Retinal pigment epithelial cell (primary cell): ENCODE results near the gene THOC1.
"Not testable (repeated sequence)": the region's sequence is repeated elsewhere in the genome, so short reads cannot be mapped to it uniquely, and the experiment has no call there.

ENCODE experiments used
- DNase-seq: peaks from one replicate; pipeline ENCODE4 v3.0.0-alpha.2; 2010; ENCODE audit warnings: low read depth
- H3K4me3 ChIP-seq: 2 replicates; pipeline ENCODE4 v1.5.1; 2011; ENCODE audit warnings: mild to moderate bottlenecking, low read length, control low read depth, moderate library complexity
- TF ChIP-seq, protein P1 (sequence below): conservative IDR thresholded peaks from 2 replicates; pipeline ENCODE4 v1.5.1; 2011; ENCODE audit warnings: low read depth, low read length, control low read depth, inconsistent platforms

The THOC1 gene

GRCh38 chr18:294566-294965, 26.7 kb upstream of the THOC1 start:
- H3K4me3 ChIP-seq, result no peak overlapping the region
- DNase-seq, result no peak
- TF ChIP-seq, protein P1, sequence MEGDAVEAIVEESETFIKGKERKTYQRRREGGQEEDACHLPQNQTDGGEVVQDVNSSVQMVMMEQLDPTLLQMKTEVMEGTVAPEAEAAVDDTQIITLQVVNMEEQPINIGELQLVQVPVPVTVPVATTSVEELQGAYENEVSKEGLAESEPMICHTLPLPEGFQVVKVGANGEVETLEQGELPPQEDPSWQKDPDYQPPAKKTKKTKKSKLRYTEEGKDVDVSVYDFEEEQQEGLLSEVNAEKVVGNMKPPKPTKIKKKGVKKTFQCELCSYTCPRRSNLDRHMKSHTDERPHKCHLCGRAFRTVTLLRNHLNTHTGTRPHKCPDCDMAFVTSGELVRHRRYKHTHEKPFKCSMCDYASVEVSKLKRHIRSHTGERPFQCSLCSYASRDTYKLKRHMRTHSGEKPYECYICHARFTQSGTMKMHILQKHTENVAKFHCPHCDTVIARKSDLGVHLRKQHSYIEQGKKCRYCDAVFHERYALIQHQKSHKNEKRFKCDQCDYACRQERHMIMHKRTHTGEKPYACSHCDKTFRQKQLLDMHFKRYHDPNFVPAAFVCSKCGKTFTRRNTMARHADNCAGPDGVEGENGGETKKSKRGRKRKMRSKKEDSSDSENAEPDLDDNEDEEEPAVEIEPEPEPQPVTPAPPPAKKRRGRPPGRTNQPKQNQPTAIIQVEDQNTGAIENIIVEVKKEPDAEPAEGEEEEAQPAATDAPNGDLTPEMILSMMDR, result no peak

DNA sequence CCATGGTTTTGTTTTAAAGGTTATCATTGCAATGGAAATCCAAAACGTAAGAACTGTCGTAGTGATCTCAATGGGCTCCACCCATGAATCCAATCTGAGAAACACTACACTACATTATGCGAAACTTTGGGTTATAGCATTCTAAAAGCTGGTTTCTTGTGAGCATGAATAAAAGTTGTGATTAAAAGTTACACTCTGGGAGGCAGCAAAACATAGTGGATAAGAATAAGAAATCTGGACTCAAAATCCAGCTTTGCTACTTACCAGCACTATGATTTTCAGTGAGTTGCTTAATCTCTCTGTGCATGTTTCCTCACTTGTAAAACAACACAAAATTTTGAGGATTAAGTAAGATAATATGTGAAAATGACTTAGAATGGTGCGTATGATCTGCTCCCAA, 25.7 kb upstream of the THOC1 start:
- TF ChIP-seq, protein P1, result peak; percentile 19
- H3K4me3 ChIP-seq, result no peak overlapping the region
- DNase-seq, result no peak

DNA sequence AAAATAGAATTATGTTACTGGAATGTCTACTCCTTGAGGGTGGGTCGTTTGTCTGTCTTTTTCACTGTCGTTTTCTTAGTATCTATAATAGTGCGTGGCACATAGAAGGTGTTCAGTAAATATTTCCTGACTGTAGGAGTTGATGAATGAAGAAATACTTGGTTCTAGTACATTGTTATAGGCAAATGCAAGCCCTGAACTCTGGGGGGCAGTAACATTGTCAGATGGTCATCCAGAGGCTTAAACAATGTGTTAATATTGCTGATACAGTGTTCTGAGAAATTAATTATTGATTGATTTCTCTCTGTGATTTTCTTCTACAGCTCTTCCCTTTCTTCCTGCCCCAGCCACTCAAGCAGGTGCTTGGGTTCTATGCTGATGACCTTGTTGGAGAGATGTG, 24.4 kb upstream of the THOC1 start:
- H3K4me3 ChIP-seq, result no peak overlapping the region
- TF ChIP-seq, protein P1, result peak; percentile 49
- no peak for DNase-seq

DNA sequence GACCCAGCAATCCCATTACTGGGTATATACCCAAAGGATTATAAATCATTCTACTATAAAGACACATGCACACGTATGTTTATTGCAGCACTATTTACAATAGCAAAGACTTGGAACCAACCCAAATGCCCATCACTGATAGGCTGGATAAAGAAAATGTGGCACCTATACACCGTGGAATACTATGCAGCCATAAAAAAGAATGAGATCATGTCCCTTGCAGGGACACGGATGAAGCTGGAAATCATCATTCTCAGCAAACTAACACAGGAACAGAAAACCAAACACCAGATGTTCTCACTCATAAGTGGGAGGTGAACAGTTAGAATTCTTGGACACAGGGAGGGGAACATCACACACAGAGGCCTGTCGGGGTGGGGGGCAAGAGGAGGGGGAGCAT, 22.1 kb upstream of the THOC1 start:
- DNase-seq, H3K4me3 ChIP-seq: not testable (repeated sequence)

DNA sequence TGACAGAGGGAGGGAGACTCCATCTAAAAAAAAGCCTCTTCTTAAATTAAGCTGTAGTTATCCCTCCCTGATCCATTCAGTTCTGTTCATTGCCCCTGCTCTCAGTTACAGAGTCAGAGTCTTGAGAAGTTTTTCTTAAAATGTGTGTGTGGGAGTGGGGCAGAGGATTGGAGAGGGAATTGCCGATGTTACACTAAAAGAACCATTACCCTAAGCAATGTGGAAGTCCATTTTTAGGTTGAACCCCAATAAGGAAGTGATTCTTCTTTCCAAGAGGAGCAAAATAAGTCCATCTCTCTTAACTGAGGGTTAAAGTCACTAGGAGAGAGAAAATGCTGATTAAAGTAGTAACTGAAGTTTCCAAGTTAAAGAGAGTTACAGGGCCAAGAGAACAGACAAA, 21.2 kb upstream of the THOC1 start:
- H3K4me3 ChIP-seq, result no peak overlapping the region
- TF ChIP-seq, protein P1, result no peak
- DNase-seq, result no peak

- DNase-seq, result peak; percentile 3
- H3K4me3 ChIP-seq, result no peak overlapping the region
- TF ChIP-seq, protein P1, result peak; percentile 63
These were observed 18.9 kb upstream of the THOC1 start for GRCh38 chr18:286515-287310.

DNA sequence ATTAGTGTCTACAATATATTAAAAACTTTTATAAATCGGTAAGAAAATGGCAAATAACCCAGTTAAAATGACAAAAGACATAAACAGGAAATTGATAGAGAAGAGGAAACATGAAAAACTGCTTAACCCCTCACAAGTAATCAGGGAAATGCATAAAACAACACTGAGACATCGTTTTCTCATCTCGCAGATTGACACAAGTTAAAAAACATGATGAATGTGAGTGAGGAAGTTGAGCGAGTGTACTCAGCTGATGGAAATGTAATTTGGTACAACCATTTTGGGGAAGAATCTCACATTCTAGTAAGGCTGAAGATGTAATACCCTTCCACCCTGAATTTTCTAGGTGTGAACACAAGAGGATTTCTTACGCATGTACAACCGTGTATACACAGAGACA, 18.0 kb upstream of the THOC1 start:
- DNase-seq, result no peak
- H3K4me3 ChIP-seq, result no peak overlapping the region
- TF ChIP-seq, protein P1, result no peak
